Keratinocyte (primary cell): ENCODE results near the gene SNX24. TPM values are rescaled to one million over a fixed set of nuclear protein-coding genes. Genes with fewer than 3 reads are reported as not detected.
A peak's percentile ranks its signal among the peaks of the same experiment; 100 is the strongest.
"Not testable (repeated sequence)": the region's sequence is repeated elsewhere in the genome, so short reads cannot be mapped to it uniquely, and the experiment has no call there.

Experiments
- DNase-seq: peaks from one replicate; pipeline ENCODE4 v3.0.0-alpha.2; 2011; ENCODE audit warnings: low read depth, missing footprints, low spot score
- FAIRE-seq: peaks from 2 replicates; lab custom pipeline; 2011; peaks lifted over from hg19 to GRCh38; lab: Jason Lieb, UNC
- H2AFZ ChIP-seq: 2 replicates; pipeline ENCODE4 v1.6.0; 2012; ENCODE audit warnings: low read length, control low read depth, inconsistent platforms; ENCODE audit not compliant: control insufficient read depth
- H3K27ac ChIP-seq: 2 replicates; pipeline ENCODE4 v1.5.1; 2011; ENCODE audit warnings: low read length; ENCODE audit not compliant: control insufficient read depth, insufficient read depth
- H3K27me3 ChIP-seq: 3 replicates; pipeline ENCODE4 v1.6.0; 2011; ENCODE audit warnings: low read length; ENCODE audit not compliant: control insufficient read depth, insufficient read depth; ENCODE audit errors: extremely low read depth
- H3K36me3 ChIP-seq, 2 experiments: 2 replicates in 1 of 2; 3 replicates in 1 of 2; pipeline ENCODE4 v1.5.1; 2011; ENCODE audit warnings: low read length in 2 of 2, mild to moderate bottlenecking in 1 of 2; ENCODE audit not compliant: control insufficient read depth in 2 of 2, insufficient read depth in 2 of 2; ENCODE audit errors: extremely low read depth in 1 of 2
- H3K4me1 ChIP-seq: 3 replicates; pipeline ENCODE4 v1.5.1; 2011; ENCODE audit warnings: low read length; ENCODE audit not compliant: control insufficient read depth, insufficient read depth; ENCODE audit errors: extremely low read depth
- H3K4me2 ChIP-seq: 3 replicates; pipeline ENCODE4 v1.6.0; 2011; ENCODE audit warnings: low read depth, low read length; ENCODE audit not compliant: control insufficient read depth, insufficient read depth; ENCODE audit errors: extremely low read depth
- H3K4me3 ChIP-seq, 3 experiments: fragments of 200-600 bp in 1 of 3; sonication (generic) in 1 of 3; 2 replicates in 2 of 3; 3 replicates in 1 of 3; pipeline ENCODE4 v1.5.1; 2011 to 2016; ENCODE audit warnings: low read length in 3 of 3, mild to moderate bottlenecking in 3 of 3, control low read depth in 2 of 3, inconsistent platforms in 1 of 3, low read depth in 1 of 3, mixed read lengths in 1 of 3, mixed run types in 1 of 3, moderate library complexity in 1 of 3; ENCODE audit not compliant: control insufficient read depth in 2 of 3, insufficient read depth in 2 of 3; ENCODE audit errors: extremely low read depth in 1 of 3
- H3K79me2 ChIP-seq: 2 replicates; pipeline ENCODE4 v1.6.0; 2012; ENCODE audit warnings: low read length; ENCODE audit not compliant: control insufficient read depth, insufficient read depth
- H3K9ac ChIP-seq: 3 replicates; pipeline ENCODE4 v1.6.0; 2011; ENCODE audit warnings: low read length; ENCODE audit not compliant: control insufficient read depth, insufficient read depth; ENCODE audit errors: extremely low read depth
- H3K9me1 ChIP-seq: 3 replicates; pipeline ENCODE4 v1.6.0; 2011; ENCODE audit warnings: low read length; ENCODE audit not compliant: control insufficient read depth, insufficient read depth; ENCODE audit errors: extremely low read depth
- H3K9me3 ChIP-seq: 2 replicates; pipeline ENCODE4 v1.5.1; 2012; ENCODE audit warnings: low read depth, low read length; ENCODE audit not compliant: control insufficient read depth
- H4K20me1 ChIP-seq: 3 replicates; pipeline ENCODE4 v1.6.0; 2011; ENCODE audit warnings: low read length; ENCODE audit not compliant: control insufficient read depth, insufficient read depth; ENCODE audit errors: extremely low read depth
- EZH2 ChIP-seq: IDR thresholded peaks from one replicate; pipeline ENCODE4 v1.6.1; 2012; ENCODE audit warnings: inconsistent platforms, mild to moderate bottlenecking, low read length, moderate library complexity
- dilution Hi-C: fragments of 300-500 bp; cut with MboI; formaldehyde crosslinking; loops from one replicate; pipeline ENCODE4 v1.7.0; 2020; ENCODE audit warnings: low sequenced_read_pairs; ENCODE audit not compliant: extremely low pct_ligation_motif_present
- polyA plus RNA-seq, 5 experiments: library from polyadenylated mRNA; depleted of rRNA in 3 of 5; stranded (reverse) in 3 of 5; stranded (forward) in 1 of 5; unstranded in 1 of 5; fragments of >200 nt; gene quantifications; 1 replicate in 1 of 5; 2 replicates in 3 of 5; 3 replicates in 1 of 5; pipeline versions ENCODE4 v1.2.1 to v1.2.3, GENCODE V29; 2011 to 2012; ENCODE audit warnings: missing spikeins in 2 of 5, low read depth in 1 of 5, low replicate concordance in 1 of 5
- TF ChIP-seq, protein P1 (sequence below), 3 experiments: IDR thresholded peaks in 1 of 3; conservative IDR thresholded peaks in 1 of 3; optimal IDR thresholded peaks in 1 of 3; 2 replicates in 2 of 3; 3 replicates in 1 of 3; pipeline versions ENCODE3 to v1.5.1; 2011; ENCODE audit warnings: low read length in 3 of 3, mild to moderate bottlenecking in 3 of 3, moderate library complexity in 2 of 3, control low read depth in 1 of 3, inconsistent platforms in 1 of 3; ENCODE audit not compliant: insufficient read depth in 2 of 3; ENCODE audit errors: extremely low read depth in 1 of 3

The SNX24 gene
- polyA plus RNA-seq, 1 donor (not counting 4 experiments of a cell fraction or from before 2014, with no cell fraction given): 15.0 TPM

- H2AFZ ChIP-seq: no peak overlapping the region
- peak overlapping the region; percentile 78 for H3K27ac ChIP-seq
- peak overlapping the region; percentile 30 for H3K9ac ChIP-seq
- no peaks in the 10 kb centered on the region for H3K27me3 ChIP-seq
- H3K79me2 ChIP-seq: peaks cover 51% of the 10 kb centered on the region
- TF ChIP-seq, protein P1, sequence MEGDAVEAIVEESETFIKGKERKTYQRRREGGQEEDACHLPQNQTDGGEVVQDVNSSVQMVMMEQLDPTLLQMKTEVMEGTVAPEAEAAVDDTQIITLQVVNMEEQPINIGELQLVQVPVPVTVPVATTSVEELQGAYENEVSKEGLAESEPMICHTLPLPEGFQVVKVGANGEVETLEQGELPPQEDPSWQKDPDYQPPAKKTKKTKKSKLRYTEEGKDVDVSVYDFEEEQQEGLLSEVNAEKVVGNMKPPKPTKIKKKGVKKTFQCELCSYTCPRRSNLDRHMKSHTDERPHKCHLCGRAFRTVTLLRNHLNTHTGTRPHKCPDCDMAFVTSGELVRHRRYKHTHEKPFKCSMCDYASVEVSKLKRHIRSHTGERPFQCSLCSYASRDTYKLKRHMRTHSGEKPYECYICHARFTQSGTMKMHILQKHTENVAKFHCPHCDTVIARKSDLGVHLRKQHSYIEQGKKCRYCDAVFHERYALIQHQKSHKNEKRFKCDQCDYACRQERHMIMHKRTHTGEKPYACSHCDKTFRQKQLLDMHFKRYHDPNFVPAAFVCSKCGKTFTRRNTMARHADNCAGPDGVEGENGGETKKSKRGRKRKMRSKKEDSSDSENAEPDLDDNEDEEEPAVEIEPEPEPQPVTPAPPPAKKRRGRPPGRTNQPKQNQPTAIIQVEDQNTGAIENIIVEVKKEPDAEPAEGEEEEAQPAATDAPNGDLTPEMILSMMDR (optimal IDR thresholded peaks at IDR 0.05 in 1 of 3, IDR thresholded peaks at IDR 0.05 in 1 of 3, conservative IDR thresholded peaks at IDR 0.05 in 1 of 3; ENCODE audit: extremely low read depth in 1 of 3, insufficient read depth in 2 of 3, low read length in 3 of 3): no peak
- no peak for TF ChIP-seq EZH2
- H3K4me3 ChIP-seq: no peak overlapping the region
- H3K9me3 ChIP-seq: no peaks in the 10 kb centered on the region
- H3K4me1 ChIP-seq: peaks cover 31% of the 10 kb centered on the region
- H3K4me2 ChIP-seq: peak overlapping the region; percentile 66
- dilution Hi-C loops: no loop called here
- peak; percentile 56 for DNase-seq
- peak; percentile 93 for FAIRE-seq
- H3K9me1 ChIP-seq: no peaks in the 10 kb centered on the region
- H3K36me3 ChIP-seq: peaks cover 0 to 3% of the 10 kb centered on the region in 2 experiments
- no peaks in the 10 kb centered on the region for H4K20me1 ChIP-seq
Measured at GRCh38 chr5:122849771-122850170, 4.4 kb downstream of the SNX24 start.

GRCh38 chr5:122857538-122857937, 12.1 kb downstream of the SNX24 start:
- H3K79me2 ChIP-seq: peaks cover 48% of the 10 kb centered on the region
- H4K20me1 ChIP-seq, H3K4me1 ChIP-seq, H3K9me1 ChIP-seq, dilution Hi-C loops, H3K4me2 ChIP-seq, H3K27me3 ChIP-seq, DNase-seq, H3K9me3 ChIP-seq, FAIRE-seq, H3K27ac ChIP-seq, H3K4me3 ChIP-seq, H2AFZ ChIP-seq, H3K36me3 ChIP-seq, H3K9ac ChIP-seq: not testable (repeated sequence)

GRCh38 chr5:122858451-122858850, 13.0 kb downstream of the SNX24 start:
- Histone ChIP-seq H3K9me1 (no peaks in the 10 kb centered on the region), H4K20me1 (no peaks in the 10 kb centered on the region), H3K27ac (no peak overlapping the region), H3K36me3 (no peaks in the 10 kb centered on the region), H3K4me2 (no peak overlapping the region), H3K4me1 (no peaks in the 10 kb centered on the region), H3K9me3 (no peaks in the 10 kb centered on the region), H3K9ac (no peak overlapping the region), H3K4me3 (no peak overlapping the region), H2AFZ (no peak overlapping the region), H3K79me2 (peaks cover 49% of the 10 kb centered on the region), H3K27me3 (no peaks in the 10 kb centered on the region)
- TF ChIP-seq EZH2: no peak
- TF ChIP-seq, protein P1 (optimal IDR thresholded peaks at IDR 0.05 in 1 of 3, IDR thresholded peaks at IDR 0.05 in 1 of 3, conservative IDR thresholded peaks at IDR 0.05 in 1 of 3; ENCODE audit: extremely low read depth in 1 of 3, insufficient read depth in 2 of 3, low read length in 3 of 3): no peak
- DNase-seq (no peak), FAIRE-seq (peak; percentile 34)
- dilution Hi-C loops: no loop called here
